Muscle of leg (tissue), 11 donors: ENCODE results near the gene USP37. TPM values are rescaled to one million over a fixed set of nuclear protein-coding genes. Genes with fewer than 3 reads are reported as not detected.

Source experiments
- DNase-seq: peaks from one replicate; pipeline ENCODE4 v3.0.0; 2013
- H3K27ac ChIP-seq: one replicate; pipeline ENCODE4 v1.5.1; 2013; ENCODE audit warnings: mild to moderate bottlenecking, low read length, control low read depth
- H3K27me3 ChIP-seq: one replicate; pipeline ENCODE4 v1.6.1; 2013; ENCODE audit warnings: low read length; ENCODE audit not compliant: control insufficient read depth, insufficient read depth
- H3K36me3 ChIP-seq: one replicate; pipeline ENCODE4 v1.6.1; 2013; ENCODE audit warnings: low read length; ENCODE audit not compliant: control insufficient read depth, insufficient read depth
- H3K4me1 ChIP-seq: one replicate; pipeline ENCODE4 v1.6.1; 2013; ENCODE audit warnings: low read length; ENCODE audit not compliant: control insufficient read depth, insufficient read depth
- H3K4me3 ChIP-seq: one replicate; pipeline ENCODE4 v1.5.1; 2013; ENCODE audit warnings: low read length, control low read depth
- H3K9me3 ChIP-seq: replicated peaks from 2 replicates; pipeline ENCODE4 v1.6.1; 2013; ENCODE audit warnings: low read depth, low read length; ENCODE audit not compliant: control insufficient read depth
- WGBS: methylation state at CpG from one replicate; pipeline ENCODE4 v1.1.5; 2013; ENCODE audit warnings: missing lambda C conversion rate; ENCODE audit not compliant: insufficient coverage; 5-methylcytosine and 5-hydroxymethylcytosine counted together
- polyA plus RNA-seq, 8 donors: library from polyadenylated mRNA; unstranded; fragments of 120-200 nt; gene quantifications; one replicate each; pipeline versions ENCODE4 v1.2.1 to v1.2.3, GENCODE V29; 2013; ENCODE audit warnings: inconsistent platforms in 1 of 8, low replicate concordance in 1 of 8; ENCODE audit not compliant: insufficient read length in 8 of 8, insufficient read depth in 1 of 8
- total RNA-seq: library from RNA; stranded (reverse); fragments of 120-200 nt; gene quantifications from one replicate; pipeline ENCODE4 v1.2.4, GENCODE V29; 2013

USP37 gene
- total and polyA plus RNA-seq, 9 donors, result 4.8 to 11.0 (median 9.4) TPM

DNA sequence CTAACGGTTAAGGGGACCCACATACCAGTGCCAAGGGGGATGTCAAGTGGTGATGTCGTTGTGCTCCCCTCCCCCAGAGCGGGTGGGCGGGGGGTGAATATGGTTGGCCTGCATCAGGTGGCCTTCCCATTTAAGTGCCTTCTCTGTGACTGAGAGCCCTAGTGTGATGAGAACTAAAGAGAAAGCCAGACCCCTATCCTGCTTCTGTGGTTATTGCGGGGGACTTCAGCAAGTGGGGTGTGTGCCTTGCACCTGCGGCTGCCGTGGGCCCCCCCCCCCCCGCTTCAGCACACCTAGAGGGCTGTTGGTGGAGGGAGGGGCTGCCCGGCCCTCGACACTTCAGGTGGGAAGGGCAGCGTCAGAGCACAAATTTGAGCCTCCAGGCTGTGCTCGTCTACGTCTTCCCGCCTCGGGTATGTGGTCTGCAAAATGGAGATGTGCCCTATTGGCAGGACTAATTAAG is 162.4 kb downstream of the USP37 start:
- 1% methylated on average over 10 of the region's 15 CpGs for WGBS
- H3K36me3 ChIP-seq, result peaks cover 44% of the 10 kb centered on the region
- peaks cover 50% of the 10 kb centered on the region for H3K4me1 ChIP-seq
- peak; percentile 68 for DNase-seq
- H3K4me3 ChIP-seq, result peak overlapping the region; percentile 42
- H3K27me3 ChIP-seq, result no peaks in the 10 kb centered on the region
- H3K9me3 ChIP-seq, result no peaks in the 10 kb centered on the region
- H3K27ac ChIP-seq, result peak overlapping the region; percentile 93

DNA sequence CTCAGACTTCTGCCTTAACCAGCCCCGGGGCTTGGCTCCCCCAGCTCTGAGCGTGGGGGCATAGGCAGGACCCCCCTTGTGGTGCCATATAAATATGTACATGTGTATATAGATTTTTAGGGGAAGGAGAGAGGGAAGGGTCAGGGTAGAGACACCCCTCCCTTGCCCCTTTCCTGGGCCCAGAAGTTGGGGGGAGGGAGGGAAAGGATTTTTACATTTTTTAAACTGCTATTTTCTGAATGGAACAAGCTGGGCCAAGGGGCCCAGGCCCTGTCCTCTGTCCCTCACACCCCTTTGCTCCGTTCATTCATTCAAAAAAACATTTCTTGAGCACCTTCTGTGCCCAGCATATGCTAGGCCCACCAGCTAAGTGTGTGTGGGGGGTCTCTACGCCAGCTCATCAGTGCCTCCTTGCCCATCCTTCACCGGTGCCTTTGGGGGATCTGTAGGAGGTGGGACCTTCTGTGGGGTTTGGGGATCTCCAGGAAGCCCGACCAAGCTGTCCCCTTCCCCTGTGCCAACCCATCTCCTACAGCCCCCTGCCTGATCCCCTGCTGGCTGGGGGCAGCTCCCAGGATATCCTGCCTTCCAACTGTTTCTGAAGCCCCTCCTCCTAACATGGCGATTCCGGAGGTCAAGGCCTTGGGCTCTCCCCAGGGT is 162.9 kb downstream of the USP37 start:
- Histone ChIP-seq H3K27ac (peak overlapping the region; percentile 93), H3K4me3 (no peak overlapping the region), H3K27me3 (no peaks in the 10 kb centered on the region), H3K36me3 (peaks cover 44% of the 10 kb centered on the region), H3K4me1 (peaks cover 50% of the 10 kb centered on the region), H3K9me3 (no peaks in the 10 kb centered on the region)
- no CpG with 5 or more reads among the region's 8 CpGs for WGBS
- DNase-seq, result peak; percentile 42

DNA sequence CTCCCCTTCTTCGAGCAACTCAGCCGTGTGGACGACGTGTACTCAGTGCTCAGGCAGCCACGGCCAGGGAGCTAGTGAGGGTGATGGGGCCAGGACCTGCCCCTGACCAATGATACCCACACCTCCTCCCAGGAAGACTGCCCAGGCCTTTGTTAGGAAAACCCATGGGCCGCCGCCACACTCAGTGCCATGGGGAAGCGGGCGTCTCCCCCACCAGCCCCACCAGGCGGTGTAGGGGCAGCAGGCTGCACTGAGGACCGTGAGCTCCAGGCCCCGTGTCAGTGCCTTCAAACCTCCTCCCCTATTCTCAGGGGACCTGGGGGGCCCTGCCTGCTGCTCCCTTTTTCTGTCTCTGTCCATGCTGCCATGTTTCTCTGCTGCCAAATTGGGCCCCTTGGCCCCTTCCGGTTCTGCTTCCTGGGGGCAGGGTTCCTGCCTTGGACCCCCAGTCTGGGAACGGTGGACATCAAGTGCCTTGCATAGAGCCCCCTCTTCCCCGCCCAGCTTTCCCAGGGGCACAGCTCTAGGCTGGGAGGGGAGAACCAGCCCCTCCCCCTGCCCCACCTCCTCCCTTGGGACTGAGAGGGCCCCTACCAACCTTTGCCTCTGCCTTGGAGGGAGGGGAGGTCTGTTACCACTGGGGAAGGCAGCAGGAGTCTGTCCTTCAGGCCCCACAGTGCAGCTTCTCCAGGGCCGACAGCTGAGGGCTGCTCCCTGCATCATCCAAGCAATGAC is 163.6 kb downstream of the USP37 start:
- peaks cover 50% of the 10 kb centered on the region for H3K4me1 ChIP-seq
- DNase-seq, result peak; percentile 60

DNA sequence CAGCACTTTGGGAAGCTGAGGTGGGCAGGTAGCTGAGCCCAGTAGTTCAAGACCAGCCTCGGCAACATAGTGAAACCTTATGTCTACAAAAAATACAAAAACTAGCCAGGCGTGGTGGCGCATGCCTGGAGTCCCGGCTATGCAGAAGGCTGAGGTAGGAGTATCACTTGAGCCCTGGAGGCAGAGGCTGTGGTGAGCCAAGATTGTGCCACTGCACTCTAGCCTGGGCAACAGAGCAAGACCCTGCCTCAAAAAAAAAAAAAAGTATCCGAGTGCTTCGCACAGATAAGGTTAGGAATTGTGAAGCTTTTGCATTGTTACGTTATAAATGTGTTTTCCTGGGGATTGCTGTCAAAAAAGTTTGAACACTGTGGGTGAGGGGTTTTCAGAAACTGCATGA is 164.3 kb downstream of the USP37 start:
- Histone ChIP-seq H3K9me3 (no peaks in the 10 kb centered on the region), H3K4me3 (no peak overlapping the region), H3K4me1 (peaks cover 55% of the 10 kb centered on the region), H3K36me3 (peaks cover 44% of the 10 kb centered on the region), H3K27me3 (no peaks in the 10 kb centered on the region), H3K27ac (no peak overlapping the region)
- WGBS, result 83% methylated on average over 2 of the region's 7 CpGs
- DNase-seq, result no peak

More for the DNA sequence above, 163.6 kb downstream of the USP37 start:
- WGBS, result 14% methylated on average over 4 of the region's 16 CpGs
- H3K27me3 ChIP-seq, result no peaks in the 10 kb centered on the region
- peaks cover 44% of the 10 kb centered on the region for H3K36me3 ChIP-seq
- no peaks in the 10 kb centered on the region for H3K9me3 ChIP-seq
- peak overlapping the region; percentile 93 for H3K27ac ChIP-seq
- H3K4me3 ChIP-seq, result no peak overlapping the region

DNA sequence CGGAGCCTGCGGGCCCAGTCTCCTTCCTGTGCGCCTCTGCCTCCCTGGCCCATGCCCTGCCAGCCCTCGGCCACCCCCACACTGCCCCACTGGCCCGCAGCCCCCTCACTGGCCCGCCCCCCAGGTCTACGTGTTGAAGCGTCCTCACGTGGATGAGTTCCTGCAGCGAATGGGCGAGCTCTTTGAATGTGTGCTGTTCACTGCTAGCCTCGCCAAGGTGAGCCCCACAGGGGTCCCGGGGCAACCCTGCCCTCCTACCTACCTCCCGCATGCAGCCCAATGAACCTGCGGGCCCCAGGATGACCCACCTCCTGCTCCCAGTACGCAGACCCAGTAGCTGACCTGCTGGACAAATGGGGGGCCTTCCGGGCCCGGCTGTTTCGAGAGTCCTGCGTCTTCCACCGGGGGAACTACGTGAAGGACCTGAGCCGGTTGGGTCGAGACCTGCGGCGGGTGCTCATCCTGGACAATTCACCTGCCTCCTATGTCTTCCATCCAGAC is 165.2 kb downstream of the USP37 start:
- H3K27ac ChIP-seq, result no peak overlapping the region
- no peaks in the 10 kb centered on the region for H3K27me3 ChIP-seq
- no peaks in the 10 kb centered on the region for H3K9me3 ChIP-seq
- 84% methylated on average over 15 of the region's 26 CpGs for WGBS
- peaks cover 61% of the 10 kb centered on the region for H3K4me1 ChIP-seq
- H3K4me3 ChIP-seq, result no peak overlapping the region
- DNase-seq, result no peak
- H3K36me3 ChIP-seq, result peaks cover 44% of the 10 kb centered on the region

DNA sequence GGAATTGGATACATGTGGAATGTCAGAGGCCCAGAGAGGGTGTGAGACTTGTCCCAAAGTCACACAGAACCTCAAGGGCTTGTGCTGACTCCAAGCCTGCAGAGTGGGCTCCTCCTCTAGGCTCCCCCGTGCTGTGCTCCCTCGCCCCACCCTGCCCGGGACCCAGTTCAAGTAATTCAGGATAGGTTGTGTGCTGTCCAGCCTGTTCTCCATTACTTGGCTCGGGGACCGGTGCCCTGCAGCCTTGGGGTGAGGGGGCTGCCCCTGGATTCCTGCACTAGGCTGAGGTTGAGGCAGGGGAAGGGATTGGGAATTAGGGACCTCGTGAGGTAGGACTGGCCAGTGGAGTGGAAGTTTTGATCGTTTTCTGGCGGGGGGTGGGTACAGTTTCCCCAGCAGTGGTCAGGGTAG is 165.7 kb downstream of the USP37 start:
- WGBS, result 64% methylated on average over 5 of the region's 8 CpGs
- H3K4me3 ChIP-seq, result no peak overlapping the region

DNA sequence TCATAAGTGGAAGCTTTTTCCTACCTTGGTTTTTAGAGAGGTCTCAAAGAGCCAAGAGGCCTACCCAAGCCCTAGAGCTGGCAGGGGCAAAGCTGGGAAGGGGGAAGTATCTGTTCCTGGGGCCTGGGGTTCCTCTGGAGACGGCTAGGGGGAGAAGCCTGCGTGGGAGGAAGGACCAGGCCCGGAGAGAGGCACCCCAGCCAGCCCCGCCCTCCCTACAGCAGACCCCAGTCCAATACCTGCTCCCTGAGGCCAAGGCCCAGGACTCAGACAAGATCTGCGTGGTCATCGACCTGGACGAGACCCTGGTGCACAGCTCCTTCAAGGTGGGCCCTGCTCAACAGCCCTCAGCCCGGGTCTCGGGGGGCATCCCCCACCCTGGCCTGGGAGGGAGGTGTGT is 166.3 kb downstream of the USP37 start:
- Histone ChIP-seq H3K27ac (no peak overlapping the region), H3K4me3 (peak overlapping the region; percentile 91), H3K4me1 (peaks cover 61% of the 10 kb centered on the region), H3K9me3 (no peaks in the 10 kb centered on the region), H3K27me3 (no peaks in the 10 kb centered on the region), H3K36me3 (peaks cover 44% of the 10 kb centered on the region)
- WGBS, result 40% methylated on average over 1 of the region's 9 CpGs
- no peak for DNase-seq

More for the DNA sequence above, 165.7 kb downstream of the USP37 start:
- DNase-seq, result peak; percentile 21
- H3K9me3 ChIP-seq, result no peaks in the 10 kb centered on the region
- peaks cover 61% of the 10 kb centered on the region for H3K4me1 ChIP-seq
- H3K27ac ChIP-seq, result no peak overlapping the region
- peaks cover 44% of the 10 kb centered on the region for H3K36me3 ChIP-seq
- no peaks in the 10 kb centered on the region for H3K27me3 ChIP-seq

DNA sequence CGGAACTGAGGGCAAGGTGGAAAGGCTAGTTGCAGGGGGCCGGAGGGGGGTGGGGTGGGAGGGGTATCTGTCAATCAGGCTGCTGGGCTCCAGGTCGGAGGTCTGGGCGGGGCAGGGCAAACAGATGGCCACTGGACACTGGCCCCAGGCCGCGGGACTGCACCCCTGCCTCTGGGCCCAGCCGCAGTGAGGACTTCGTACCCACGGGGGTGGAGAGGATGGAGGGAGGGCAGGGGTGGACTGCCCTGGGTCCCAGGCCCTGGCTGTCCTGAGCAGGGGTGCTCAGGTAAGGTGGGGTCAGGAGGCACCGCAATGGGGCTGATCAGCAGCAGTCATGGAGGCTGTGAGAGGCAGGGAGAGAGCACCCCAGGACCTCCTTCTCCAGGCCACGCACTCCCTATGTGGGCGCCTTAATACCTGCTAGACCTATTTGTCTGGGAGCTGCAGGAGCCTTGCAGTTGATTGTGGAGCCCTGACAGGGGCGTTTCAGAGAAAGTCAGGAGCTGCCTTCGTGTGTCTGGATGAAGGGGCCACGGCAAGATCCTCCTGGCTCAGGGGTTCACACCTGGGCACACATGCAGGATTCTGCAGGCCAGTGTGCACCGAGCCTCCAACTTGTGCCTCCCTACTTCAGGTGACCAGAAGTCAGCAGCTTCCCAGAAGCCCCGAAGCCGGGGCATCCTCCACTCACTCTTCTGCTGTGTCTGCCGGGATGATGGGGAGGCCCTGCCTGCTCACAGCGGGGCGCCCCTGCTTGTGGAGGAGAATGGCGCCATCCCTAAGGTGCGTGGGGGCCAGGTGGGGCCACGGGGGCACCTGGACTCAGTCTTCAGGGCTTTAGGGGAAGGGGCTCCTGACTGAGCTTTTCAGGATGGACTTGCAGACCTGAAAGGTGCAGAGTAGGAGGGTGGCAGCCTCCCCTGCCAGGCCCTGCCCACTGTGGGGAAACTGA is 166.9 kb downstream of the USP37 start:
- Histone ChIP-seq H3K36me3 (peaks cover 44% of the 10 kb centered on the region), H3K27me3 (no peaks in the 10 kb centered on the region), H3K4me3 (peak overlapping the region; percentile 91), H3K27ac (peak overlapping the region; percentile 20), H3K4me1 (peaks cover 63% of the 10 kb centered on the region), H3K9me3 (no peaks in the 10 kb centered on the region)
- DNase-seq, result peak; percentile 24
- 18% methylated on average over 16 of the region's 24 CpGs for WGBS
